Activated T-cell treated with anti-CD3 and anti-CD28 coated beads, Interleukin-2, amount 50 U/mL, for 48 hours (primary cell): ENCODE data around the gene INSYN2B.

Experiments used
- DNase-seq, 2 experiments: peaks; one replicate each; pipeline ENCODE4 v3.0.0-alpha.2; 2020

Gene INSYN2B

DNA sequence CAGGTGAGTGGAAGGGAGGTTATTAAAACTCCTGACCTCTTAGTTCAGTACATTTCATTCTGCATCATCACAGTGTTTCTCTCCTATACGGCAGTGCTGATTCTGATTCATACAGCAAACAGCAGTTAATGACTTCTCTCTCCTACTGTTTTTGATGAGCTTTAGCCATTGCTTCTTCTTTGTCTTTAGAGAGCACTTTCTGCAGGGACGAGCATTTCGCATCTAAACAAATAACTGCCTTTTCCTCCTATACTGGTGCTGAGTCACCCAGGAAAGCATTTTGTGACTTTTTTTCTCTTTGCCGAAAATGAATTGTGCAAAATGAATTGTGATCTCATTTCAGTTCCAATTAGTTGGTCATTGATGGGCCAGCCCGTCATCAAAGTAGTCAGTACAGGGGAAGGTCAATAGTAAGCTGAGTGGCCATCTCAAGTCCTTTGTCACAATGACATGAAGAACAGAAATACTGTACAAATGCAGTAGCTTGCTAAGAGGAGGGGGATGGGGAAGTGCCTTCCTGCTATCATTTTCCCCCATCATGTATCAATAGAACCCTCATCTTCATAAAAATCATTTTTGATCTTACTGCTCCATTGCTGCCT is 98.5 kb downstream of the INSYN2B start:
- no peak for DNase-seq

DNA sequence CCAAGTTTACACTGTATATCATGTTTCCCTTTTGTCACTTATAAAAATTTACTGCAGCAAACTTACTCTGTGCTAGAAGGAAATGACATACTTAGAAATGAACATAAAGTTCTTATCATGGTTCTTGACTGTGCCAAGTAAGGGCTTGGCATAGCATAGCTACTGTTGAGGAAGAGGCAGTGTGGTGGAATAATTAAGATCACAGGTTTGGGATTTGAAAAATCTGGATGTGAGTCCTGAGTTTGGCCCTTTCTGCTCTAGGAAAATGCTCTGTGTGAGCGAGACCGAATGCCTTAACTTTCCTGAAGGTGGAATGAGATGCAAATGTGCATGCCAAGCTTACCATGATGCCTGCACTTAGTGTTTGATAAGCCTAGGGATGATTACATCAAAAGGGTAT is 99.5 kb downstream of the INSYN2B start:
- DNase-seq, result no peak

DNA sequence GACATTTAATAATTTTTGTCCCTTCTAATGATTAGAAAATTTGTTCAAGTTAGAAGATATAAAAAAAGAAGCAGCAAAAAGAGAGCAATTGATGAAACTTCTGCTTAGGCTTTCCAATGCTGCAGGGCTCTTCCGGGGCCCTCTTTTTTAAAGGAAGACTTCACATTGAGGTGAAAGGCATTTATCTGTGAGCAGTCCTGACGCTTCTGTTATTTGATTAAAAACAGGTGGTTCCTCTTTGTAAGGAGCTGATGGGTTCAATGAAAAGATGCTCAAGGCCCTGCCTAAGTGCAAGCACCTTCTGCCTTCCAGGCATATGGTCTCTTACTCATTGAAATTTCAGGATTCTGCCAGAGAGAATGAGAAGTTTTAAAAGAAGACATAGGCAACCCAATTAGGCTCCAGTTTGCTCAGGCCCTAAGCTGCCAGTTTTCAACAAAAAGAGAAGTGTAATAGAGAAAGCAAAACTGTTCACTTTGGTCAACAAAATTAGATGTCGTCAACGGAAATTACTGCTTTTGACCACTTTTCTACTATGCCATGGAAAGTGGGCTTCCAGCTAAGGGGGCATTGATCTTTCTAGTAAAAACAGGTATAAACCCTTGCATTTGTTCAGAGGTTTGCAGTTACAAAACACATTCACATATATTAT is 100.2 kb downstream of the INSYN2B start:
- no peak for DNase-seq

DNA sequence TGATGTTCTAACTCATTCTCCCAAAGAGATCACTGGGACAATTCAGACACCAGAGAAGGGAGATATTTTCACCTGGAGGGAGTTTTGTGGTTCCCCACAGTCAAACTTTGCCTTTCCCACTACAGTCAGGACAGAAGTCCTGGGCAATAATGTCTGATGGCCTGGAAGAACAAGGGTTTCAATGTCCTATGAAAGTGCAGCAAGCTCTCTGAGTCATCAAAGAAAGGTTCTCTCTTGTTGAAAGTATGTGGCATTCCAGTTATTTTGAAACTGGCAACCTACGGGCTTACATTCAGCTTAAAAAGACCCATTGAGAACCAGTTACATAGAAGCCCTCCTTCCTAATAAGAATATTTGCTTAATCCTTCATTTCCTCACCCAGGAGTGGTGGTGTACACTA is 103.9 kb downstream of the INSYN2B start:
- DNase-seq, result no peak

DNA sequence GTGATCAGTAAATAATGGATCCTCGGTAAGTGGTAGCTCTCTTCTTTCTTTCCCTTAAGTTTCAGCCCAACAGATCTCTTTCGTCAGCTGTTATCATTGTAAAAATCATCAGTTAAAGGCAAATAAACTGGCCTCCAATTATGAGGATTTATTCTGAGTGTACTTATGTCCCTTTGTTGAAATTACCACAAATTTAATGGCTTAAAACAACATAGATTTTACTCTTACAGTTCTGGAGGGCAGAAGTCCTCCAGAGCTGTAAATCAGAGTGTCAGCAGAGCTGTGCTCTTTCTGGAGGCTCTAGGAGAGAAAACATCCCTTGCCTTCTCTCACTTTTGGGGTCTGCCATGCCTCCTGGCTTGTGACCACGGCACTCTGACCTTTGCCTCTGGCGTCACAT is 104.6 kb downstream of the INSYN2B start:
- no peak for DNase-seq

DNA sequence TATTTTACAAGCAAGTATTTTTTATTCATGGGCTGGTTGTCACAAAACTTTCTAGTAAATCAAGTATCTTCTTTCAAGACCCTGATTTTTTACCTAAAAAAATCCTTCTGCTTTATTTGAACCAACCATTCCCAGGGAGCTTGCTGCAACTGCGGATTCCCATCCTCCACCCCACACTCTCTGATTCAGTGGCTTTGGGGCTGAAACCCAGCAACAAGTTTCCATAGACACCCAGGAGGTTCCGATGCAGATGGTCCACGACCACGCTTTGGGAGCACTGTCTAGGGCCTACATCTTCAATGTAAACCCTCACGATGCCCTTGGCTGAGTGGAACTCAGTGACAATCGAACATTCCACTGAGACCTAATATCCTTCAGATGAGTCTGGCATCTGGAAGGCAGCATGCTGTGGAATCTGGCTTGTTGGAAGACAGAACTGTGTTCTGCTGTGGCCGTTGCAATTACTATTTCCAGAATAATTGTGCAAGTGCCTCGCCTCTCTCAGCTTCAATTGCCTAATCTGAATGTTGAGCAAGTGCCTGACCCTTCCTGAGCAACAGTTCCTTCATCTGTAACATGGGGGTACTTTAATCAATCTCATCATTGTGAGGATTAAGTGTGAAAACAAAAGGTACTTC is 105.1 kb downstream of the INSYN2B start:
- DNase-seq, result no peak

DNA sequence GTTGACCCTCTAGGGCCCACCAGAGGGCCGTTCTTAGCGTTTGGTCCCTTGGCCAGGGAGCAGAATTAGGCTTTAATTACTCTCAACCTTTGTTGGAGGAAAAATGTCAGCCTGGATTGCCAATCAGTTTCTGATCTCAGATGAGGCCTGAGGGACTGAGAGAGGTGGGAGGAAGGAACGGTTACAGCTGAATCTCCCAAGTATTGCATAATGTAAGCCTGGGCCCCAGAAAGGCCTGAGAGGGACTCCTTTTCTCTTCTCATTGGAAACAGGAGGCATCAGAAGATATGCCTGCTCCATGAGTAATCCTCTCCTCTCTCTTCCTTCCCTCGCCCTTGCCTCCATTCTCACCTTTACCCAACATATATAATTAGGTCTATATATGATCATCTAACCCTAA is 105.7 kb downstream of the INSYN2B start:
- DNase-seq, result no peak

DNA sequence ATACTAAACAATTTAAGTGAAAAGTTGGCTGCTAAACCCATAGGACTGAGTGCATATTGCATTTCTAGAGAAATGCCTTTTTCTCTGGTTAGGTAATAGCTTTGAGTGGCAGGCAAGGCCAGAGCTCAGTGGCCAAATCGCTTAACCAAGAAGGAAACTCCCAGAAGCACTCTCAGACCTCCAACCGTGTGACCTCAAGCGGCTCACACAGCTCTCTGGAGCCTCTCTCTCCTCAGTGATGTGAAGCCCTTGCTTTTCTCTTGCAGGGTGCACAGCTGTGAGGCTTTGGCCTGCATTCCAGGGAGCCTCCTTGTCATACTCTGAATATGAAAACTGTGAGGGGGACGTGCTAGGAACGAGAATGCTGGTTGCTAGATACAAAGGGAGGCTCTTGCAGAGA is 106.7 kb downstream of the INSYN2B start:
- DNase-seq, result no peak

DNA sequence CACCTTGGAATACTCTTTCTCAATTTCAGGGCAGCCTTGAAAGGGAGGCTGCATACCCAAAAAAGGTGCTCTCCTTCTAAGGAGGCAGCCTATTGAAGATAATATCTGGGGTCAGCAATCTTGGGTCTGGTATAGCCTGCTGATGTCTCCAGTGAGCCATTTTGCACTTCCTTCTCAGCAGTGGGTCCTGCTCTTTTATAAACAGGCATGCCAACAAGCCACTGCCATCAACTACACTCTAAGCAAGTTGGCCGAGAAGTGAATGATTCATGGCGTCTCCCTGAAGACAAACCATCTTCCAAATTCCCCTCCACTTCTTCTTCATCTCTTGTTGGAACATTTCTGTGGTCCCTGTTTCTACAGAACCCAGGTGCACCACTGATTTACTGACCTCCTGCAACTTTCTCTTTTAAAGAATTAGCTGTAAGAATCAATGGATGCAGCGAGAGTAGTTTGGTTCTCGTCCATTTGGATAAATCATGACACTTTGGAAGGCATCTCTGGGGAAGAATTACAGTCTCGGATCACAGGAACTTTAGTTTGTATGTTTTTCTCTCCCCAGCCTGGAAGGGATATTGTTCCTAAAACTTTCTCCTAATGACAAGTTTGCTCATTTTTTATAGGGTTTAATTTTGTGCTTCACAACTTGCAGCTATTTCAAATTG is 108.3 kb downstream of the INSYN2B start:
- no peak for DNase-seq

DNA sequence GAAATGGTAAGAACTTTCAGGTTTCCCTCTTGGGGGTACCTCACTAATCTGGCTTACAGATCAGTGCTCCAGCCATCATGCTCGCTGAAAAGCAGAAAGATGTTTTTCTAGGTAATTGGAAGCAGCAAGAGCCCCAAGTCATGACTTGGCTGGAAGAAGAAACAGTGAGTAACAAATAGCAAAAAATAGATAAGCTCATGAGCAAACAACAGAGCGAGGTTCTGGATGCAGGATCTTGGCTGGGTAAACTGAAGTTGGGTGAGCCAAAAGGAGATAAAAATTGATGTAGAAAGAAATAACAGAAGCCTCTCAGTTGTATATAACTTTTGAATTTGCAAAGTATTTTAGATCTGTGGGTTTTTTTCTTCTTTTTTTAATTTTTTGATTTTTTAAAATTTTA is 110.1 kb downstream of the INSYN2B start:
- no peak for DNase-seq

DNA sequence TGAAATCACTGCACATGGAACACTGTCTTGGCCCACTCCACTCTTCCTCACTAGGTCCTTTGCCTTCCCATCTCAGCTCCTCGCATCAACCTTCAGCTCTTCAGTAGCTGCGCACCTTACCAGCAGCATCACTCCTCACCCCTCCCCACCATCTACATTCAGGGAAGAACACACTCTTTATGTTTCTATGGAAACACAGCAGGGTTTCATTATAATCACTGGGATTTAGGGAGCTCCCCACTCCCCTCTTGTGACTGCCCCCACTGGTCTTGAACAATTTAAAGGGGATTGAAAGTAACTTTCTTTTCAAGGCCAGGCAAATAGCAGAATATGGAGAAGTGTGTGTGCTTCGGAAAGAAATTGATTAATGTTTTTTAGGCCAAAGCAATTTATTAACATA is 111.2 kb downstream of the INSYN2B start:
- DNase-seq, result no peak

DNA sequence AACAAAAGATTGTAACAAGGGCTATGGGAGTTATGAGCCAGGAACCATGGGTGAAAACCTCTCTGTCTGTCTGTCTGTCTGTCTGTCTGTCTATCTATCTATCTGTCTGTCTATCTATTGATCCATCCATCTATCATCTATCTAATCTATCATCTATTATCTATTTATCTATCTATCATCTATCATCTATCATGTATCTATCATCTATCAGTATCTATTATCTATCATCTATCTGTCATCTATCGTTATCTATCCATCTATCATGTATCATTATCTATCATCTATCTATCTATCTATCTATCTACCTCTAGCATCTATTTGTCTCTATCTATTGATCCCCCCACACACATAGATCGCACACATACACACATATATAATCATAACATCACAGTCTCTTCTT is 112.9 kb downstream of the INSYN2B start:
- no peak for DNase-seq

DNA sequence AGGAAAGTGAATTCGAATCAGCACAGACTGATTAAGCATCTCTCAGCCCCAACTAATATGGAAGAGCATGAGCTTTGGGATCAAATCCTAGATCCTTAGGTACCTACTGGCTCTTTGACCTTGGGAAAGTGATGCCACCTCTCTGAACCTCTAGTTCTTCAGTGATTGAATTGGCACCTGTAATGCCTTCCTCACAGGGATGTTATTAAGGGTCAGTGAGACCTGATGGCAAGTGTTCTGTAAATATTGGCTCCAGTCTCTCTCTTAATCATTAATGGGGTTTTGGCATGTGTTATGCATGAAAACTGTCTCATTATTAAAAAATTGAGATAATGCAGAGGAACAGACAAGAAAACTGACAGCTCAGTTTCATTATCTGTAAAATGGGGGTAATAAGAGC is 115.8 kb downstream of the INSYN2B start:
- no peak for DNase-seq

DNA sequence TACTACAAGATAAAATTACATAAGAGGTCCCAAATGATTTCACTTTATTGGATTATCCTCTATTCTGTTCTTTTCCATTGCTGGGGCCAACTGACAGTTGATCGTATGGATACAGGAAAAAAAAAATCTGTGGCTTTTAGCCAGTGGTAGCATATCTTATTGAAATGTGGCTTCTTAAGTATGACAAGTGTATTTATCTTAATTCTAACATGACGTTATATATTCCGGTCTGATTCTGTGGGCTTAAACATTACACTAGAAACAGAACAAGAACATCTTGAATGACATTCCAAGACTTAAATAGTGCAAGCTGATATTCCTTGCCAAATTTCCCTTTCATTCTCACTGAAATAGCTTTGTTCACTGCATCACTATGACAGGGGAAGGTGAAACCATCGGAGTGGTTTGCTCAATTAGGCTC is 117.9 kb downstream of the INSYN2B start:
- DNase-seq, result no peak

DNA sequence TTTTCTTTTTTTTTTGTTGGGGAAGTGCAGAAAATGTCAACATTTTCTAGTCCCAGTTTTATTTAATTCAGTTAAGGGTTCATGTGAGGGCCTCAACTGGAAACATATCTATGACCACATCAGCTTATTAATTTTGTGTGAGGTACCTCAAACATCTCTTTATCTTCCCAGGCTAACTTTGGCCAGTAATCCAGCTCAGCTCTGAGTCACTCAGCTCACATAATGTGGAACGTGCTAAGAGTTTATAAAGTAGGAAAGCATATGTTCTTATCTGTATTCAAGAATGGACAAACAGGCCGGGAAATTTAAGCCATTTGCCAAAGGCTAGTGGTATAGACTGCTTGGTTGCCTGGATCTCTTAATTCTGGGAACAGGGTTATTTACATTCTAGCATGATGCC is 118.4 kb downstream of the INSYN2B start:
- DNase-seq, result no peak

DNA sequence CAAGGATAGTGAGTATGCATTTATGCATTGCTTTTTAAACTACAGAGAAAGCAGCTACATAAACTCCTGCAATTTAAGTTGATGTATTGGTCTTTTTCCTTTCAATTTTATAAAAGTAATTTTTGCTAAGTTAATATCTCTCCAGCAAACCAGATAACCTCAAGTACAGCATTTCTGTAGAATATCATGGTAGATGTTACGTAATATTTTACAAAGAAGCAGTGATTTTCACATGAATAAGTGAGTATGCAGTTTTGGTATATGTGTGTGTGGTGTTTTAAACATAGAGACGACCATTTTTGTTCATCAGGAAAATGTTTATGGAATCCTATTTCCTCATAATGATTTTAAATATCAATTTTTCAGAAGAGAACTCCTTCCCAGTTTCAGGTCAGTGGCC is 118.9 kb downstream of the INSYN2B start:
- no peak for DNase-seq

DNA sequence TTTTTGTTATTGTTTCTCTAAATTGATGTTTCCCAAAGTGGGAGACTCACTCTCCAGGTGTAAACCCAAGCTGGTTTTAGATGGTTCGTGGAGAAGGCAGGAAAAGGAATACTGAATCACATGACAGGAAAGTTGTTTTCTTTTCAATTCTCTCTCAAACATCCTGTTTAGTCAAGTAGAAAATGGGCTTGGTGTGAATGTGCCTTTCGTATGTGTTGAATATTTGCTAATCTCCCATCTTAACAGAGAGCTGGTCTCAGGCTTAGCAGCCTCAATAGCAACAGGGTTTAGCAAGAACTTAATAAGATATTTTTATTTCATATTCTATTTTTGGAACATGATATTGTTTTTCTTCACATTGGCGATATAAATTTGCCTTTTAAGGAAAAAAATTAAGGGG is 119.7 kb downstream of the INSYN2B start:
- no peak for DNase-seq

DNA sequence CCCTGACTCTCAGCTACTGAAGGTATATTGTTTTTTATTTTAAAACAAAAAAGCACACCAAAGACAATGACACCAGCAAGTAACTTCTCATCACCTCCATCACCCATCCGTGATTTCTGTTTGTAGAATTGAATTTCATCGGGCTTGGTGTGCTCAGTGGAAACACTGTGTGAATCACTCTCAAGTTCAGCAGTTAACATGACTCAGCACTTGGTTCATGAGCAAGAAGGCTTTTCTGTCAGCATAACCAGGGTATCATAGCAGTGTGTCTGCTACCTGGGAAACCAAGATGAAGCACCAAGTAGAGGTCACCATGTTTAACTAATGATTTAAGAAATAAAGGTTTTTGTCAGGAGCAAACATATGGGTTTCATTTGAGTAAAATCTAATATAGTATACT is 123.7 kb downstream of the INSYN2B start:
- no peak for DNase-seq

DNA sequence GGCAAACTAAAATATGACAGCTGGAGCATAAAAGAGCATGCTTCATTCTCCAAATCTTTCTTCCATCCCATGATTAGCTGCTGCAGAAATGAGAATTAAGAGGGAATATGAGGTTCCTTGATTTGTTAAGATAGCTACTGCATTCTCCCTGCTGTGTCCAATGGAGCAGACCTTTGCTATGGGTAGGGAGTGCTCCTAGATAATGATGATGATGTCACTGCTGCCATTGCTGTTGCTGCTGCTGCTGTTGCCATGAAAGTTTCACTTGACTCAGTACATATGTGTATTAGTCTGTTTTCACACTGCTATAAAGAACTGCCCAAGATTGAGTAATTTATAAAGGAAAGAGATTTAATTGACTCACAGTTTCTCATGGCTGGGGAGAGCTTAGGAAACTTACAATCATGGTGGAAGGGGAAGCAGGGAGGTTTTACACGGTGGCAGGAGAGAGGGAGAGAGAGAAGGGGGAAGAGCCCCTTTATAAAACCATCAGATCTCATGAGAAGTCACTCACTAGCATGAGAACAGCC is 128.9 kb downstream of the INSYN2B start:
- DNase-seq, result no peak

DNA sequence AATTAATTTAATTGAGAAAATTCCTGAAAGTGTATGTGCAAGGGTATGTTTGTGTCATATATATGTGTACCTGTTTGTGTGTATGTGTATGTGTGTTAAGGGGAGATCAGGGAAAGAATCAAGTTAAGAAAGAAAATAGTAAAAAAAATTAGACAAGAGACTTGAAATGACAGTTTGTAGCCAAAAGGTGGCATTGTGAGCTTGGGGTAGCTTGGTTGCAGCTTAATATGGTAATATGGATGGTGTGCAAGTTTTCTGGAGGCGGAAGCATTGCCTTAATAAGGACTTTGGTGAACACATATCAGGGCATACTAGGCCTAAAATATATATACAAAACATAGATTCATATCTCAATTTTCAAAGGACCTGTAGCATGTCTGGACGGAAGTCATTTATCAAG is 129.9 kb downstream of the INSYN2B start:
- no peak for DNase-seq

DNA sequence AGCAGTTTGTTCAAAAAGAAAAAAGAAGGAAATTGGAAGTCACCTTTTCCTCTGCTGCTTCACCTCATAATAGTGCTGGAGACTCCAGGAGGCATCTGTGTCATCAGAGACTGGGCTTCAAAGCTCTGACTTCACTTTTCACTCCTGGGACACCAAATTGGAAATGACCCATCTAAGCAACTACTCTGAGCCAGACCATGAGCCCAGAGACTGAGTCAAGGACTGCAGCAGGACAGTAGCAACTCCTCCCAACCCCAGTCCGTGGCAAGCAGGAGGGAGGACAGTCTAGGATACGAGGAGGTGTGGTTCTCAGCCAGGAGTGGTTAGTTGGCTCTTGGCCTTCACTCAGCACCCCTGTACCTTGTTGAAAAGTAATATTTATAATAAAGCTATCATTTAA is 131.5 kb downstream of the INSYN2B start:
- no peak for DNase-seq

DNA sequence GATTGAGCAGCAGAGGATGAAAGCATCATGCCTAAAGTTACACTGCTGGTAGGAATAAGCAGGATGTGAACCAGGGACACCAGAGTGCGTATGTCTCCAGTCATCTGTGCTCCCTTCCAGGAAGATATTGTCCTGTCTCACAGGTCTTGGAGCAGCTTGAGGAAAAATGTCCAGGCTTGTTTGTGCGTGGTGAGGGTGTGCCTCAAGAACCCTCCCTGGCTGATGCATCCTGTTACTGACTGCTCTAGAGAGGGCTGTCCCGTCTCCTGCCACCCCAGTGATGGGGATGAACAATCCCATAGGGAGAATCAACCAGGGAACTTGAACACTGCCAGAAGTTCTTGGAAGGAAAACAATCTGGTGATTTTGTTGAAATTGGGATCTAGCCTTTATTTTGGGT is 132.0 kb downstream of the INSYN2B start:
- no peak for DNase-seq

DNA sequence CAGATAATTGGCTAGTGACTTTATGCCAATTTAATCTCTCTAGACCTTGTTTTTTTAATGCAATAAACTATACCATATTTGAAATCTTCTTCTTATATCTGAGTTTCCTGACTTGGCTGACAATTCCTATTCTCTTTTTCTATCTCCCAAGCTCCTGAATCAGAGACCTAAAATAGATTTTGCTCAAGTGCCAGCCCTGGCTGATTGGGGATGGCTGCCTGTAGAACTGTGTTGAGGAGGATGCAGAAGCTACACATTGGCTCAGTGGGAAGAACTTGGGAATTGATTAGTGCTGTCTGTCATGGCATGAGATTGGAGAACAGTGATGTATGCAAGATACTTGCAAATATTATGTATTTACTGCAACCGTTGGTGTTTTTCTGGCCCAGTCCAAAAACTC is 132.8 kb downstream of the INSYN2B start:
- DNase-seq, result no peak

DNA sequence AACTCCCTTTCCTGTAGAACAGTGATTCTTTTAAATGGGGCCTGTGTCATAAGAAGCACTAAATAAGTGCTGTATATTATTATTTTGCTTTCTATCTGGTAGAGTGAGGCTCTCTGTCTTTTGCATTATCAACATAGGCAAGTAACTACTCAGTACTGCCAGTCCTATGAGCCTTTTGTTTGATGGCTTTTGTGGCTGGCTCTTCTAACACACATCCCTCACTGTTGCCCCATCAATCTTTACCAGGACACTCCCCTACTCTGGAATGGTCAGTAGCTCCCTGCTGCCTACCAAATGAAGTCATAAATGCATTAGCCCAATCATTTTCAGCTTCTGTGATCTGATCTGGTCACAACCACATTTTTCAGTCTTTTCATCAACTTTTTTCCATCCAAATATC is 137.6 kb downstream of the INSYN2B start:
- DNase-seq, result no peak
